ENCODE data around the gene PLA2G5.

PLA2G5 gene

DNA sequence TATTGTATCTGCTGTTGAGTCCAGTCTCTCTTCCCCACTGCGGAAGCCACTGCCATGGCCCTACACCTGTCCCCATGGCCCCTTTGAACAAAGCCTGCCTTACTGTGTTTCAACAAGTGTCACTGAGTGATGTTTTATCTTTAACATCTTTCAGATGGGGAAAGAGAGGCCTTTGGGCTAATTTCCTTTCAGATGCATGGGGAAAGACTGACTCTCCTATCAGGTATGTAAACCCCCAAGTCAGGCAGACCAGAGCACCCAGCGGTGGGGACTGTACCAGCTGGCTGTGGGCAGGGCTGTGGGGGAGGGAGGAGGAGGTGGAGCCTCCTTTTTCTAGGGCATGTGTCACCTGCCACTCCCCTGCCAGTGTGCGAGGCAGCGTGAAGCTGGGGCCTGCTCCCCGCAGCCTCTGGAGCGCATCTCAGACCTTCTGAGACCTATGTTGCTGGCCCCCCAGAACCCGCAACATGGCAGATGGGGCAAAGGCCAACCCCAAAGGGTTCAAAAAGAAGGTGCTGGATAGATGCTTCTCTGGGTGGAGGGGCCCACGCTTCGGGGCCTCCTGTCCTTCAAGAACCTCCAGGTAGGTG lies 69.1 kb downstream of the PLA2G5 start, which contains the start of gene PLA2G2F:
Gene PLA2G2F, plus strand, starts transcription at position 363 of the 590 bp plus-strand sequence. Its CDS starts 105 bp downstream, at position 468.
- TF ChIP-seq FOXK2 (IDR thresholded peaks at IDR 0.05) (no peak), SP1 (IDR thresholded peaks at IDR 0.05) (no peak), ZNF384 (IDR thresholded peaks at IDR 0.05) (no peak), FOXM1 (IDR thresholded peaks at IDR 0.05; ENCODE audit: borderline replicate concordance) (no peak), CTBP1 (IDR thresholded peaks at IDR 0.05; ENCODE audit: borderline replicate concordance) (no peak)
- DNase-seq (ENCODE audit: extremely low spot score): no peak
- POLR2A ChIA-PET: no interaction called here
- CTCF ChIA-PET: no interaction called here

DNA sequence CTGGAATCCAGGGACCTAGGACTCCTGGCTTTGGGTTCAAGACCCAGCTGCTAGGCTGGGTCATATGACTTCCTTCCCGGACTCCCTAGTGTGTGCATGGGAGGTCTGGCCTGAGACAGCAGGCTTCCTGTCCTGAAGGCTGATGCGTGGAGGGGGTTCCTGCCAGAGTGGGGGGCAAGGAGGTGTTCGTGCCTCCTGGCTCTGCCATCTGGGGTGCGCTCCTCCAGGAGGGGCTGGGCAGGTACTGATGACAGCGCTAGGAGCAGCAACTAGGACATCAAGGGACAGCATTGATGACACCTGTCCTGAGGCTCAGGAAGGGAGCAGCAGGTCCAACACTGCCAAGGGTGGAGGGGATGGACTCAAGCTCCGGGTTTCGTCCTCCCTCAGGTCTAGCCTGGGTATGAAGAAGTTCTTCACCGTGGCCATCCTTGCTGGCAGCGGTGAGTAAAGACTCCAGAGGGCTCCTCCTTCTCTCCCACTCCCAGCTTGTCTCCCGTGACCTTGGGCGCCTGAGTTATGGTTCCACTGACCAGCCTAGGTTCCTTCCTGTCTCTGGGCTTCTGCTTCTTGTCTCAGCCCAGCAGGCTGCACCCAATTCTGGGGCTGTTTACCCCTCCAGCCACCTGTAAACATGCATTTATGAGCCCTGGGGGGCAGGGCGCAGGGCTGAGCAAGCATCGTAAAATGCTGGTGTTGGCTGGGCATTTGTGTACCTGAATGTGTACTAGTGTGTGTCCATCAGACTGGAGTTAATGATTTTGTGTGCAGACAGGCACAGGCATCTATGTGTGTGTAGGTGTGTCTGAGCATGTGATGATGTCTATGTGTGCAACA lies 70.0 kb downstream of the PLA2G5 start:
- TF ChIP-seq FOXK2 (IDR thresholded peaks at IDR 0.05) (no peak), FOXA1 (IDR thresholded peaks at IDR 0.05) (no peak), CTBP1 (IDR thresholded peaks at IDR 0.05; ENCODE audit: borderline replicate concordance) (no peak), ELF4 (IDR thresholded peaks at IDR 0.05) (no peak), LEF1 (IDR thresholded peaks at IDR 0.05; ENCODE audit: borderline replicate concordance) (no peak), ARNT (IDR thresholded peaks at IDR 0.05) (no peak), FOXM1 (IDR thresholded peaks at IDR 0.05; ENCODE audit: borderline replicate concordance) (no peak), SP1 (IDR thresholded peaks at IDR 0.05) (no peak), NFRKB (IDR thresholded peaks at IDR 0.05) (no peak), TARDBP (IDR thresholded peaks at IDR 0.05) (no peak), L3MBTL2 (conservative IDR thresholded peaks at IDR 0.05) (no peak), ZNF384 (IDR thresholded peaks at IDR 0.05) (no peak), HDGF (IDR thresholded peaks at IDR 0.05; ENCODE audit: borderline replicate concordance) (no peak)
- TF ChIP-seq, protein P1, sequence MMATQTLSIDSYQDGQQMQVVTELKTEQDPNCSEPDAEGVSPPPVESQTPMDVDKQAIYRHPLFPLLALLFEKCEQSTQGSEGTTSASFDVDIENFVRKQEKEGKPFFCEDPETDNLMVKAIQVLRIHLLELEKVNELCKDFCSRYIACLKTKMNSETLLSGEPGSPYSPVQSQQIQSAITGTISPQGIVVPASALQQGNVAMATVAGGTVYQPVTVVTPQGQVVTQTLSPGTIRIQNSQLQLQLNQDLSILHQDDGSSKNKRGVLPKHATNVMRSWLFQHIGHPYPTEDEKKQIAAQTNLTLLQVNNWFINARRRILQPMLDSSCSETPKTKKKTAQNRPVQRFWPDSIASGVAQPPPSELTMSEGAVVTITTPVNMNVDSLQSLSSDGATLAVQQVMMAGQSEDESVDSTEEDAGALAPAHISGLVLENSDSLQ (IDR thresholded peaks at IDR 0.05): no peak
- CTCF ChIA-PET: interaction anchor here (0.6 kb wide), 1 partner anchor 66 kb away, joined by 4 read pairs; no protein-coding TSS in a partner anchor
- POLR2A ChIA-PET: no interaction called here
- no peak for DNase-seq (ENCODE audit: extremely low spot score)

DNA sequence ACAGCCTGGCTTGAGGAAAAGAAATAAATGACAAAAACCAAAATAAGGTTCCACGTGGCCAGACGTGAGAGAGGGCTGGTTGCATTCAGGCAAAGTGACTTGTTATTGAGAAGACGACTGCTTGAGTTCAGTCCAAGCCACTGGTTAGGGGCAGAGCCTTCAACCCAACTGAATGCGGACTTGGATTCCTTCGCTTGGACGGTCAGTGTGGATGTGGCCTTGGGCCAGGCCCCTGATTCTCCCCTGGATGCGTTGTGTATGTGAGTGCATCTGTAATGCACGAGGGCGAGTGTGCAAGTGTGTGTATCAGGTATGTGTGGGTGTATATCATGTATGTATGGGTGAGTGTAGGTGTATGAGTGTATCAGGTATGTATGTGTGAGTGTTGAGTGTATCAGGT lies 71.0 kb downstream of the PLA2G5 start:
- ChIA-PET POLR2A (no interaction called here), CTCF (no interaction called here)
- TF ChIP-seq L3MBTL2 (conservative IDR thresholded peaks at IDR 0.05): no peak
- no peak for TF ChIP-seq ELF4 (IDR thresholded peaks at IDR 0.05)
- TF ChIP-seq ZNF384 (IDR thresholded peaks at IDR 0.05): no peak
- no peak for TF ChIP-seq TARDBP (IDR thresholded peaks at IDR 0.05)
- TF ChIP-seq LEF1 (IDR thresholded peaks at IDR 0.05; ENCODE audit: borderline replicate concordance): no peak
- TF ChIP-seq SP1 (IDR thresholded peaks at IDR 0.05): no peak
- TF ChIP-seq FOXM1 (IDR thresholded peaks at IDR 0.05; ENCODE audit: borderline replicate concordance): no peak
- no peak for TF ChIP-seq CTBP1 (IDR thresholded peaks at IDR 0.05; ENCODE audit: borderline replicate concordance)
- TF ChIP-seq SUZ12 (IDR thresholded peaks at IDR 0.05): no peak
- no peak for TF ChIP-seq BHLHE40 (IDR thresholded peaks at IDR 0.05; ENCODE audit: borderline replicate concordance)
- TF ChIP-seq NFRKB (IDR thresholded peaks at IDR 0.05): no peak
- TF ChIP-seq ARNT (IDR thresholded peaks at IDR 0.05): no peak
- DNase-seq (ENCODE audit: extremely low spot score): no peak

DNA sequence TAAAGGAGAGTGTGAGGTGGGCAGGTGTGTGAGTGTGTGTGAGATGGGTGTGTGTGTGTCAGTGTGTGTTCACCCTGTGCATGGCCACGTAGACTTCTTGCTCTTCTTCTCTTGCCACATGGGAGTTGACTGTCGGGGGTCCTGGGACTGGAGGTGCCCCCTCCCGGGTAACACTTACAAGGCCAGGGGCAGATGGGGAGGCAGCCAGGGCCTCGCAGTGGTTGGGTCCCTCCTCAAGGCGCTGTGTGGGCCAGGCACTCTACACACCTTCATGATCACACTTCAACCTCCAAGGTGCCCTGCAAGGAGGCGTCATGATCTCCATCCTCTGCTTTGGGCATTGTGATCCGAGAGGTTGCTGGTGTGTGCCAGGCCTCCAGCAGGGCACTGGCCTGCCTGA lies 71.5 kb downstream of the PLA2G5 start:
- ChIA-PET POLR2A (no interaction called here), CTCF (no interaction called here)
- DNase-seq (ENCODE audit: extremely low spot score): no peak
- TF ChIP-seq ZNF384 (IDR thresholded peaks at IDR 0.05) (no peak), ARNT (IDR thresholded peaks at IDR 0.05) (no peak), LEF1 (IDR thresholded peaks at IDR 0.05; ENCODE audit: borderline replicate concordance) (no peak)
